ENCODE results near the gene ERC1. TPM values are rescaled to one million over a fixed set of nuclear protein-coding genes. Genes with fewer than 3 reads are reported as not detected.
A peak's percentile ranks its signal among the peaks of the same experiment; 100 is the strongest.

ERC1 gene
- total RNA-seq, 1 donor from 2014 or later: 32.5 TPM

DNA sequence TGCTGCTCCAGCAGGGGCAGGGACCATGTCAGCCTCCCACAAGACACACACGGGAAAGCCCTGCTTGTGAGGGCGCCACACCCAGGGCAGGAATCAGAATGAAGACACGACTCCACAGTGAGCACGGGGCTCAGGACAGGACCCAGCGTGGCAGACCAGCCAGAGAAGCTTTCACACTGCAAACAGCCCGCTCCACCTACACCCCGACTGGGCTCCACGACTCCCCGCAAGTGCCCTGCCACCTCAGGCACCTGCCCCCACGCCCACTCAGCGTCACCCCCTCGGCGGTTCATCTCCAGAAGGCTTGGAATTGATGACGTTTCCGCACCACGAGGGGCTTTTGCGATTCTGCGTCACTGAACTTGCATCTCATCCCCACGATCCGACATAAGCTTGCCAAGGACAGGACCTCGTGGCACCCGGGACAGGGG lies 512.3 kb downstream of the ERC1 start:
- no peak for DNase-seq (ENCODE audit: low read depth in 2 of 2)

DNA sequence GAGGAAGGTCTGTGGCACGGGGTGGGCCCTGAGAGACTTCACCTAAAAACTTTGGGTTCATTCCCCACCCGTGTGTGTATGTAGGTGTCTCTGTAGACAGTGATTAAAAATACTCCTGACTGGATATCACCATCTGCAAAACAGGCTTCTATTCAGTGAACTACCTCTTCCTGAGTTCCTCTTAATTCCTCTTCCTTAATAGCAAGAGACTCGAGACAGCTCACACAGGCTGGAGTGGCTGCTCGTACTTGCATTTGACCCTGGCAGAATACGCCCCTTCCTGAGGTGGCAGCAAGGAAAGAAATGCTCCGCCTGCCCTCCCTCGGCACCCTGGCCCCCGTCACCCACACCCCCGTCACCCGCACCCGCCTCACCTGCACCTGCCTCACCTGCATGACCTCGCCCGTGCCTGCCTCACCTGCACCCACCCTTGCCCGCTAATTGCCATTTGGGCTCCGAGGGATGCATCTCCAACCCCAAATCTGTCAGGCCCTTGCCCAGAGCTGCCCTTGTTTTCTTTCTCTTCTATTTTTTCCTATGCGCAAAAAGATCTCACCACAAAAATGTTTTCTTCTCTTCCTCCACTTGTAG lies 513.4 kb downstream of the ERC1 start:
- DNase-seq (ENCODE audit: low read depth in 2 of 2): no peak

DNA sequence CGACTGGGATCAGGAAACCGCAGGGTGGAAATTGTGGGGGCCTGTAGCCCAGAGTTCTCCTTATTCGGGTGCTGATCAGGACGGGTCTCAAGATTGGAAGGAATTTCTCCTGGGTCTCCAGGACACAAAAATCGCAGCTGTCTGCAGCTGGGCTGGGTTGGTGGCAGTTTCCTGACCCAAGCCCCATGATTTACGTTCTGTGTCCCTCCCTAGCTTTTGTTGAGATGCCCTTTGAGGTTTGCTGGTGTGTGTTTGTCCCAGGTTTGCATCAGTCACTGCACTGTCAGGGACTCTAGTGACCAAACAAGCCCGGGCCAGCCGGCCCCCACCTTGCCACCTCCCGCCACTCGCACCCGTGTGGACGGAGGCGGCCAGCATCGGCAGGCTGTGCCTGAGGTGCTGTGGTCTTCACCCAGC lies 513.9 kb downstream of the ERC1 start:
- DNase-seq (ENCODE audit: low read depth in 2 of 2): no peak

DNA sequence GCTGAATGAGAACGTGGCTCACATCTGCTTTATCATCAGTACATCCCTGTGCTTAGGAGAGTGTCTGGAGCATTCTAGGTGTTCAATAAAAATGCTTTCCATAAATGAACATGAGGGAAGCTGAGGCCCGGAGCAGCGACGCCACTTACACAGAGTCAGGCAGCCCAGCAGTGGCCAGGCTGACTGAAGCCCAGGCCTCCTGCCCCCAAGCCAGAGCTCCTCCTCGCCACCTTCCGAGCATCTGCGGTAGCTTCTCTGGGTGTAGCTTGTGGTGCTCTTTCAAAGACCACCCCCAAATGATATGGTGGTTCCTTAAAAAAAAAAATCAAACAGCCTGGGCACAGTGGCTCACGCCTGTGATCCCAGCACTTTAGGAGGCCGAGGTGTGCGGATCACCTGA lies 514.6 kb downstream of the ERC1 start:
- DNase-seq (ENCODE audit: low read depth in 2 of 2): no peak

DNA sequence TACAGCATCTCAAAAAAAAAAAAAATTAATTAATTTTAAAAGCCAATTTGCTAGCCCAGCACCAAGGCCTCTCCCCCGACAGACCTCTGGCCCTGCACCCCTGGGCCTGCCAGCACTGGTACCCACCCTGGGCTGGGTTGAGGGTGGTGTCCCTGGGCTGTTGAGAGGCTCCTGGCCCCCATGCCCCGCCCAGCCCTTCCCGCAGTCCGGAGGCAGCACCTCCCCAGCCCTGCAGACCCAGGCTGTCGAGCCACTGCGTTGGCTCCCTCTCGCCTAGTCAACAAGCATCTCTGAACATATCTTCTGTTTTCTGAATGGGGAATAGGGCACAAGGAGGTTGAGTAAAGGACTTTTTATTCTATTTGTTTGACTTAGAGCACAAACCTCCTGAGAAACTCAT lies 516.3 kb downstream of the ERC1 start:
- DNase-seq (ENCODE audit: low read depth in 2 of 2): no peak

DNA sequence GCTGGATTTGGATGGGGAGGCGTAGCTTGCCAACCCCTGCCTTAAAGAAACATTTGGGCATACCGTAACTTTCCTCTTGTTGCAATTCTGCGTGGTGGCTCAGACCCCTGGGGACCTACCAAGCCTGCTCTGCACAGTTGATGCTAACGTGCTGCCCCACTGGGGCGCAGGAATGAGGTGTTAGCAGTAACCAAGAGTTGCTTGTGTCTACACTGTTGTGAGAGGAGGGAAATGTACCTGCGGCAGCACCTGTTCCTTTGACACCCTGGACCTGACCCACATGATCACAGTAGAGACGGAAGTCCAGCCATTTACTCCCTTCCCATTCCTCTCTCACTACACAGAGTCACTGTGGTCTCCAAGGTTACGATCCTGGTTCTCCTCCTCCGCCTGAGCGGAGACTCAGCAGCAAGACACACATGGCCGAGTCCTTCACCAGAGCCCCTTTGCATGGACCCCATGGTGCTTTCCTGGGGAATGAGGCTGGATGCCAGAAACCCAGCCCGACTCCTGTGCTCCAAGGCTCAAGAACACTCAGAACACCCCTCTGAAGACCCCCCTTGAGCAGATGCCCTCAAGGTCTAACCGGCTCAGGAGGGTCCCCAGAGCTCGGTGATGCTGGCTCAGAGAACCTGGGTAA lies 518.5 kb downstream of the ERC1 start:
- DNase-seq (ENCODE audit: low read depth in 2 of 2): no peak

DNA sequence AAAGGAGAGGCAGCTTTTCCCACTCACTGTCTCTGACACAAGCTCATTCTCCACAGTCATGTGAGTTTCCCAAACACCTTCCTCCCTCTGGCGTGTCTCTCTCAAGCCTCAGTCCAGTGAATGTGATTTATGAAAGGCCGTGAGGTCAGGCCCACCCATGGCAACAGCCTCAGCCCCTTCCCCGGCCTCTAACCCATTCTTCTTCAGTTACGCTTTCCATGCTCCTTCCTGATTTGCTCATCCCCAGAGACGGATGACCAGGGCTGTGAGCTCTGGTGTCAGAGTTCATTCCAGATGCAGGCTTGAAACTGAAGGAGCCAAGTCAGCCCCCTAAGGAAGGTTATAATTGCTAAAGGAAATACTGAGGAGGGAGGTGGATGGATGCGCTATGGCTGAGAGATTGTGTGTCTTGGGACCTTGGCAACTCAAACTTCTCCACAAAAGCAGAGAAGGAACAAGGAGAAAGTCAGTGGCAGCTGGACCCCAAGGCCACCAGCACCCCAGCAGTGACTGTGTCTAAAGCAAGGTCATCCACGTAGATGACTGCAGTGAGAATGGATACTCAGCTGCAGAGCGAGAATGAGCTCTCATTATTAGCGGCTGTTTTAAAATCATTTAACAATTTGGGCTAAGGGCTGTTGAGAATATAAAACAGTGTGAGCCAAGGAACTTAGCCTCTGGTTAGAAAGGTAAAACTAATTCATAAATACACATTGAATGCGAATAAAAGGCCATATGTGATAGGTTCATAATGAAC lies 519.2 kb downstream of the ERC1 start:
- no peak for DNase-seq (ENCODE audit: low read depth in 2 of 2)

DNA sequence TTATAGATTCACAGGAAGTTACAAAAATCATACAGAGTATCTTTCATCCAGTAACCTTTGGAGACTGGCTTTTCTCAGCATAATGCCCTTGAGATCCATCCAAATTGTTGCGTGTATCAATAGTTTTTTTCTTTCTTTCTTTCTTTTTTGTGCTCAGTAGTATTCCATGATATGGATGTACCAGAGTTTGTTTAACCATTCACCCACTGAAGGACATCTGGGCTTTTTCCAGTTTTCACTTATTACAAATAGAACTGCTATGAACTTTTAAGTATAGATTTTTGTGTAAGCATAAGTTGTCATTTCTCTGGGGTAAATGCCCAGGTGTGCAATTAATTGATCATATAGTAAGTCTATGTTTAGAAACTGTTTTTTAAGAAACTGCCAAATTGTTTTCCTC lies 524.0 kb downstream of the ERC1 start:
- no peak for DNase-seq (ENCODE audit: low read depth in 2 of 2)

DNA sequence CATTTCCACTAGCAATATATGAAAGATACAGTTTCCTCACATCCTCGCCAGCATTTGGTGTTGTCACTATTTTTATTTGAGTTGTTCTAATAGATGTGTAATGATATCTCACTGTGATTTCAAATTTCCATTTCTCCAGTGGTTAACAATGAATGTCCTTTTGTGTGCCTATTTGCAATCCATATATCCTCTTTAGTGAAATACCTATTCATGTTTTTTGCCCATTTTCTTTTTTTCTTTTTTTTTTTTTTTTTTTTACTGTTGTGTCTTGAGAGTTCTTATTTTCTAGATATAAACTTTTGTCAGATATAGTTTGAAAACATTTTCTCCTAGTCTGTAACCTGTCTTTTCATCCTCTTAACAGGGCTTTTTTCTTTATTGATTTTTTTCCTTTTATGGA lies 524.4 kb downstream of the ERC1 start:
- DNase-seq (ENCODE audit: low read depth in 2 of 2): no peak

DNA sequence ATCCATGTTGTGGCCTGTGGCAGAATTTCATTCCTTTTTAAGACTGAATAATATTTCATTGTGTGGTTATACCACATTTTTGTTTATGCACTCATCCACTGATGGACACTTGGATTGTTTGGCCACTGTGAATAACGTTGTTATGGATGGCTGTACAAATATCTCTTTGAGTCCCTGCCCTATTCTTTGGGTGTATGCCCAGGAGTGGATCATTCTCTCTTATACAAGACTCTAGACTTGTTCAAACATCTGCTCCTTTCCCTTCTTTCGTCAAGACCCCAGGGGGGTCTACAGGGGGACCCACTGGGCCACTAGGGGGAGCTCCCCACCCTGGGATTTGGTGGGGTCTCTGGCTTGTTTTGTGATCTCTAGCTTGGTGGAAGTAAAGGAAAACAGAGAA lies 526.0 kb downstream of the ERC1 start:
- DNase-seq (ENCODE audit: low read depth in 2 of 2): no peak

DNA sequence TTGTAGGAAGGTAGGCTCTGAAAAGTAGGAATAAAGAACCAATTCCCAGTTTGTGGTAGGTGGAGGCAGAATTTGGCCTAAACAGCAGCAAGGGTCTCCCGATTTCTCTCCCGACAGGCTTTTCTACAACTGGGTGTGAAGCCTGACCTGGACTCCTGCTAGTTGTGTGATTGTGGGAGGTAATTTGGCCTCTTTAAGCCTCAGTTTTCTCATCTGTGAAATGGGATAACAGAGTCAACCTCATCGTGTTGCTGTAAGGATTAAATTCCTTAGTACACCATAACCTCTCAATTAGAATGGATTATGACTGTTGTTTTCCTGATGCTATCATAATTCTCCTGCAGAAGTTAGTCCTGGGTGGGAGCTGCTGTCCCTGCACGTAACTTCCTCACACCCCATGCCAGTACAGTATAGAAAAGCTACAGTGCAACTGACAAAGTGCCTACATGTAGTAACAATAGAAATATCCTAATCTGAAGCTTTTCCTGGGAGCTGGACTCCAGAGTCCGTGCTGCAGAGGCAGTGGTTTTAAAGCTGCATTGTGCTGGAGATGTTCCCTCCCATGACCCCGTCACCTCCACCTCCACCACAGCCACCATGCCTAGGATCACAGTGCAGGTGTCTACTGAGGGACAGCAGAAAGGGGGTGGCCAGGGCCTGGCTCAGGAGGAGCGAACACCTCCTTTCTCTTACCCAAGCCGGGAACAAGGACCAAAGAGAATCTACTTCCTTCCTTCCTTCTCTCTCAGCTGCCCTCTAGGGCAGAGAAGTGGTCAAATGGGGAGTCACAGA lies 526.9 kb downstream of the ERC1 start:
- no peak for DNase-seq (ENCODE audit: low read depth in 2 of 2)

DNA sequence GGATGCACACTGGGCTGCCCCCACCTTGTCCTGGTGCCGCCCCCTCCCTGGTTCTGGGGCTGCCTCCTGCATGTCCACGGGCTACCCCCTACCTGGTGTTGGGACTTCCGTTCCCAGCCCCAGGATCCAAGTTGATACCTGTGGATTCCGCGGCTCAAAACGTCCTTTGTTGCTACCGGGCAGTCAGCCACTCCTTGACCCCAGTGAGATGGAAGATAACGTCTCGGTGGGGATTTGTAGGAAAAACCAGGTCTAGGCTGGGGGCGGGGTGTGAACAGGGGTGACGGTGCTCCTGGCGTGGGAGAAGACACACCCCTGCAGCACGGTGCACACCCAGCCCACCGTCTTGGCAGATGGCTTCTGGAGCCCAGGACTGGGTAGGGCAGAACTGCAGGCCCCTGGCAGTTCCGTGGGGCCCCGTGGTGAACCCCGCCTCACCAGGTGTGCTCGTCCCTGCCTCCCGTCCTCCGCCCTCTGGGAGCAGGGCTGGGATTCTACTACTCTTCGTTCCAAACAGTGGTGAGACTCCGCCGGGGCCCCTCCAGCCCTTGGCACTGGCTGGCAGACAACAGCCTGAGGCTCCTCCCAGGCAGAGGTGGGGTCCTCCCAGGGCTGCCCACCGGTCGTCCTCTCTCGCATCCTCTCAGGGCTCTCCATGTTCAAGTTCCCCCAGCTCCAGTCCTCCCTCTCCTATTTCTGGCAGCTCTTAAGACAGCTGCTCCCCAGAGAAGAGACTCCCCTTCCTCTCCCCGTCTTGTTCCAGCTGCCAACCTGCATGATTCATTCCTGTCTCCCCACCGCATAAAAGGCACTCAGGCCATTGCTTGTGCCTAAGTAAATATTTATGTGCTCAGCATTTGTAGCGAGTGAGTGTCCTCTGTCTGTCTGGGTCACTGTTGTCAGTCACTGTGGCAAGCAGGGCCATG lies 527.8 kb downstream of the ERC1 start:
- DNase-seq (ENCODE audit: low read depth in 2 of 2): peak; percentile 14 to 65

DNA sequence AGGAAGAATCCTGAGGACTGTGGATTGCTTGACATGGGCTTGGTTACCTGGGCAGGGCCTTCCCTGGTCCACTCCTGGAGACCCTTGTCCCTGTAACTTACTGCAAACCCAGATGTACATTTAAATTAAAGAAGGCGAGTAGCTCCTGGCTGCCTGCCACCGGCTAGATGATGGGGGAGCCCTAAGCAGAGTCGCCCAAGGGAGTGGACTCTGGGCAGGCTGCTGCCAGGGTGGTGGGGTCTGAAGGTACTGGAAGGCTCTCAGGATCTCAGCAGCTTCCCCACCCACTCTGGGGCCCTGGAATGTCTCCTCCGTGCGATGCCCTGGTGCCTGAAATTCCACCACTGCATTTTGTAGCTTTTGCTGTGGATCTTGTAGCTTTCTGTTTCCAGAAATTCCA lies 528.6 kb downstream of the ERC1 start:
- no peak for DNase-seq (ENCODE audit: low read depth in 2 of 2)

DNA sequence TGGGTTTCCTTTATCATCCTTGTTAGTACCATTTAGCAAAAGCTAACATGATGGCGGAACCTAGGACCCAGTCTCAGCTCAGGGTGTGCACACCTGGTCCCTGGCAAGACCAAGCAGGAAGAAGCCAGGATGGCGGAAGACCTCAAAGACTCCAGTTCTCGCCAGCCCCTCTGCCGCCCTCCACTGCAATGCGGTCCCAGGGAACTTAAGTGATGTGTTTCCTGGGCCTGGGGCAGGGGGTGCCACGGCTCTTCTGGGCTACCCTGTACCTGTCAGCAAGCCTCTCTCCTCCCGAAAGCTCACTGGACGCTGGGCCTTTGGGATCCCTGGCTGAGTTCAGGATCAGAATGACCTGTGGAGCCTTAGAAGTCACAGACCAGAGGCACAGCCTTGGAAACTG lies 532.0 kb downstream of the ERC1 start:
- no peak for DNase-seq (ENCODE audit: low read depth in 2 of 2)

DNA sequence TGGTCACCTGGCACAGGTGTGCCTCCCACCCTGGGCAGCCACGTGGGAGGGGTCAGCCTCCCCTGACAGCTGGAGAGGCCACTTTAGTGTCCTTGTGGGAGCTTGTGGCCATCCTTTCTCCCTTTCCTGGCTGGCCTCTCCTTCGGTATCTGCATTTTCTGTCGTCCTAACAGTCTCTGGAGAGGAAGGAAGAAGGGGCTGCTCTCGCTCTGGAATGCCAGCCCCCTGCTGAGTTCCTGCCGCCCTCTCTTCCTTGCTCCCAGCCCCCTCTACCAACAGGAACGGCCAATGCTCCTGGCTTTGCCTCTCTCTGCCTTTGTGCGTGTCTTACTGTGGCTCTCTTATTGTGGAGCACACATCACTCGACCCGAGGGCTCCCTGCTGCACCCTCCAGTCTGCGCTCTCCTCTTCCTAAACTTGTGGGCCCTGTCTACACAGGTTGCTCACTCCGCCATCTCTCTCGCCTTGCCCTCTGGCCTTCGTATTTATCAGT lies 532.6 kb downstream of the ERC1 start:
- DNase-seq (ENCODE audit: low read depth in 2 of 2): no peak

DNA sequence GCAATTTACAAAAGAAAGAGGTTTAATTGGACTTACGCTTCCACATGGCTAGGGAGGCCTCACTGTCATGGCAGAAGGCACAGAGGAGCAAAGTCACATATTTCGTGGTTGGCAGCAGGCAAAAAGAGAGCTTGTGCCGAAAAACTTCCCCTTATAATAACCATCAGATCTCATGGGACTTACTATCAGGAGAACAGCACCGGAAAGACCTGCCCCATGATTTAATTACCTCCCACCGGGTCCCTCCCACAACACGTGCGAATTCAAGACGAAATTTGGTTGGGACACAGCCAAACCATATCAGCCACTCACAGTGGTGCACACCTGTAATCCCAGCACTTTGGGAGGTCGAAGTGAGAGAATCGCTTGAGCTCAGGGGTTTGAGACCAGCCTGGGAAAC lies 534.8 kb downstream of the ERC1 start:
- no peak for DNase-seq (ENCODE audit: low read depth in 2 of 2)

DNA sequence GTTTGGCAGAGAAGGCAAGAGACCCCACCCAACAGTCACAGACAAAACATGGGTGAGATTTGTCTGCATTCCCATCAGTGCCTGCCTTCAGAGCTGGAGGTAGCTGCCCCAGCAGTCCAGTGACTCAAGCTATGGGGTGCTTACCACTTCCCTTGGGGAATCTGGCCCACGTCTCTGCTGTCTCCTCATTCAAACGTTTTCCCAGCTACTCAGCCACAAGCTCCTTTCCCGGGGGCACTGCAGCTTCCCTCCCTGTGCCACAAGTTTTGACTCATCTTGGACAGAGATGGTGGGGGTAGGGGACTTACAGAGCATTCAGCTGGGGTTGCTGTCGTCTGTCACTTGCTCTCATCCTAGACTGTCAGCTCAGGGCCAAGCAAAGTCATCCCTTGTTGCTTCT lies 536.8 kb downstream of the ERC1 start:
- peak in 1 of 2 donors; percentile 36 for DNase-seq (ENCODE audit: low read depth in 2 of 2)

DNA sequence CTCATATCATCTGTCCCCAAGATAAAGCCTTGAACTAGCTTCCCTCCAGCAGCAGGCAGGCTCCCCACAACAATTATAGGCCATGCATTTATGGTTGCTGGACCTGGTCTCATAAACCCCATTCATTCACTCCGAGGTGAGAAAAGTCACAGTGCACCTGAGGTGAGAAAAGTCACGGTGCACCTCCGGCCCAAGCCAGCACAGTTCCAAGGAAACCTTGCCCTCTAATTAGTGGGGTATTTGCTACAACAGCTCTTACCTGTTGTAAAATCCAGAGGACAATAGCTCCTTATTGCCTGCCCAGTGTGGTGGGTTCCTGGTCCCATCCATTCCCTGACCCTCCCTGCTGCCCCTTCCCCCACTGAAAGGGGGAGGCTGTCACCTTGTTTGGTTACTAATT lies 537.8 kb downstream of the ERC1 start:
- no peak for DNase-seq (ENCODE audit: low read depth in 2 of 2)

DNA sequence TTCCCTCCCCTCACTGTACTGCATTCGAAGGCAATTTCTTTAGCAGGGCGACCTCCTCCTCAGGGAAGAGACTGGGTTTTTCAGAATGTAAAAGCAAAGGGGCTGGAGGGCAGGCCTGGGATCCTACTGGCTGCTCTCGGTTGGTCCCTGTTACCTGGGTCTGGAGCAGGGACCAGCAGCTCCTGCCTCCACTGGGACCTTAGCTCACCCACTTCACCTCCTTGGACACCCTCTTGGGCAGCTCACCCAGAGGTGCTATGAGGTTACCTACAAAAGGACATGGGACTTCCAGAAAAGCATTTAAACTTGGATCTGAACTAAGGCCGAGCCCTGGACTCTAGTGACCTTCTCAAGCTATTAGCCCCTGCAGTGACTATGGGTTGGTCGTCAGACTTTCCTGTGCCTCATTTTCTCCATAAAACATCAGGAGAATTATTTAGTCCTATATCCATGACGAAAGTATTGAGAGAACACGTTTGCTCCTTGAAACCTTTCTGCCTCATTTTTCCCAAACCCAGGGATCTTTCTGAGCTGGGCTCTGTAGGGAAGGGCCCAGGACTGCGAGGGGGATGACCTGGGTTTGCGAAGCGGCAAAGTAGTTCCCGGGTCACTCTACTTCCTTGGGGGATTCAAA lies 538.3 kb downstream of the ERC1 start:
- DNase-seq (ENCODE audit: low read depth in 2 of 2): no peak

DNA sequence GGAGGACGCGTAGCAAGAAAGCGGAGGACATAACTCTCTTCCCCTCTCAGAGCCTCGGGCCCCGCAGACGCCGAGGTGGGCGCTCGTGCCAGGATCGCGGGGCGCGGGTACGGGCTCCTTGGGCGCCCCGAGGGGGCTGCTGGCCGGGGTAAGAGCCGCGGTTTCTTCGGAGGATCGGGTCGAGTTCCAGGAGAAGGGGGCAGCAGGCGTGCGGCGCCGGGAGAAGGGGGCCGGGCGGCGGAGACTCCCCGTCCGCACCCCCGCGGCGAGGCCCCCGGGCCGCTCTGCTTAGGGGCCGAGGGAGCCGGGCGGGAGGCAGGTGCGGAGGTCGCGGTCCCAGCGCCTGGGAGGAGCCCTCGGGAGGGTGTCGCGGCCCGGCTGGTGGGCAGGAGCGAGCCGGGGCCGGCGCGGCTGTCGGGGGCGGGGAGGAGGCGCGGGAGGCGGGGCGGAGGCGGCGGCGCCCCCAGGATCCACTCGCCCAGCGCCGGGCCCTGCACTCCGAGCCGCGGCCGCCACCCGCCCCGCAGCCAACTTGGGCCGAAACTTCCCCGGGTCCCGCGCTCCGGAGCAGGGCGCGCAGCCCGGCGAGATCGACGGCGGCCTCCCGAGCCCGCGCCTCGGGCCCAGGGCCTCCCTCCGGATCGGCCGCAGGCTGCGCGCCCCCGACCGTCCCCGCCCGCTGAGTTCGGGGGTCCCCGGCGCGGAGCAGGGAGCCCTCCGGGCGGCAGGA lies 539.0 kb downstream of the ERC1 start:
- DNase-seq (ENCODE audit: low read depth in 2 of 2): no peak

Measured in lung microvascular endothelial cell (primary cell).